Measurements from ENCODE around the gene CNTFR. TPM values are rescaled to one million over a fixed set of nuclear protein-coding genes. Genes with fewer than 3 reads are reported as not detected.

Gene CNTFR
- polyA plus RNA-seq, 1 donor (not counting 4 experiments of a cell fraction or from before 2014, with no cell fraction given), result 0.42 TPM

GRCh38 chr9:34610434-34611206, 21.1 kb upstream of the CNTFR start:
- TF ChIP-seq CTCF (optimal IDR thresholded peaks at IDR 0.05 in 1 of 3, IDR thresholded peaks at IDR 0.05 in 1 of 3, conservative IDR thresholded peaks at IDR 0.05 in 1 of 3; ENCODE audit: extremely low read depth in 1 of 3, insufficient read depth in 2 of 3, low read length in 3 of 3) (no peak), EZH2 (IDR thresholded peaks at IDR 0.05; ENCODE audit: low read length) (no peak)
- H3K9me1 ChIP-seq (ENCODE audit: control insufficient read depth, extremely low read depth, insufficient read depth, low read length), result peaks cover 3% of the 10 kb centered on the region
- H3K4me3 ChIP-seq (ENCODE audit: control insufficient read depth in 2 of 3, extremely low read depth in 1 of 3, insufficient read depth in 2 of 3, low read depth in 1 of 3, low read length in 3 of 3), result peak overlapping the region; percentile 73 to 90 (median 82)
- peaks cover 13% of the 10 kb centered on the region for H3K79me2 ChIP-seq (ENCODE audit: control insufficient read depth, insufficient read depth, low read length)
- FAIRE-seq (no peak), DNase-seq (ENCODE audit: low read depth, low spot score) (no peak)
- H3K27me3 ChIP-seq (ENCODE audit: control insufficient read depth, extremely low read depth, insufficient read depth, low read length), result no peaks in the 10 kb centered on the region
- H3K9ac ChIP-seq (ENCODE audit: control insufficient read depth, extremely low read depth, insufficient read depth, low read length), result peak overlapping the region; percentile 96
- H3K9me3 ChIP-seq (ENCODE audit: control insufficient read depth, low read depth, low read length), result no peaks in the 10 kb centered on the region
- H3K36me3 ChIP-seq (ENCODE audit: control insufficient read depth in 2 of 2, extremely low read depth in 1 of 2, insufficient read depth in 2 of 2, low read length in 2 of 2), result peaks cover 7 to 8% of the 10 kb centered on the region in 2 experiments
- no peak overlapping the region for H2AFZ ChIP-seq (ENCODE audit: control insufficient read depth, low read length)
- peak overlapping the region; percentile 97 for H3K4me2 ChIP-seq (ENCODE audit: control insufficient read depth, extremely low read depth, insufficient read depth, low read depth, low read length)
- H3K4me1 ChIP-seq (ENCODE audit: control insufficient read depth, extremely low read depth, insufficient read depth, low read length), result peaks cover 20% of the 10 kb centered on the region
- dilution Hi-C loops (cut with MboI; ENCODE audit: extremely low pct_ligation_motif_present, low sequenced_read_pairs), result no loop called here
- H4K20me1 ChIP-seq (ENCODE audit: control insufficient read depth, extremely low read depth, insufficient read depth, low read length), result no peaks in the 10 kb centered on the region
- H3K27ac ChIP-seq (ENCODE audit: control insufficient read depth, insufficient read depth, low read length), result no peak overlapping the region

- FAIRE-seq (no peak), DNase-seq (ENCODE audit: low read depth, low spot score) (no peak)
- no peak for TF ChIP-seq EZH2 (IDR thresholded peaks at IDR 0.05; ENCODE audit: low read length)
- TF ChIP-seq CTCF (optimal IDR thresholded peaks at IDR 0.05 in 1 of 3, IDR thresholded peaks at IDR 0.05 in 1 of 3, conservative IDR thresholded peaks at IDR 0.05 in 1 of 3; ENCODE audit: extremely low read depth in 1 of 3, insufficient read depth in 2 of 3, low read length in 3 of 3), result no peak
- peaks cover 13% of the 10 kb centered on the region for H3K79me2 ChIP-seq (ENCODE audit: control insufficient read depth, insufficient read depth, low read length)
- no peaks in the 10 kb centered on the region for H3K9me1 ChIP-seq (ENCODE audit: control insufficient read depth, extremely low read depth, insufficient read depth, low read length)
- dilution Hi-C loops (cut with MboI; ENCODE audit: extremely low pct_ligation_motif_present, low sequenced_read_pairs), result no loop called here
- H2AFZ ChIP-seq (ENCODE audit: control insufficient read depth, low read length), result no peak overlapping the region
- H3K27me3 ChIP-seq (ENCODE audit: control insufficient read depth, extremely low read depth, insufficient read depth, low read length), result no peaks in the 10 kb centered on the region
- H3K9me3 ChIP-seq (ENCODE audit: control insufficient read depth, low read depth, low read length), result no peaks in the 10 kb centered on the region
- H3K36me3 ChIP-seq (ENCODE audit: control insufficient read depth in 2 of 2, extremely low read depth in 1 of 2, insufficient read depth in 2 of 2, low read length in 2 of 2), result peaks cover 1 to 3% of the 10 kb centered on the region in 2 experiments
- H3K27ac ChIP-seq (ENCODE audit: control insufficient read depth, insufficient read depth, low read length), result no peak overlapping the region
- H3K4me1 ChIP-seq (ENCODE audit: control insufficient read depth, extremely low read depth, insufficient read depth, low read length), result peaks cover 13% of the 10 kb centered on the region
- H4K20me1 ChIP-seq (ENCODE audit: control insufficient read depth, extremely low read depth, insufficient read depth, low read length), result no peaks in the 10 kb centered on the region
- H3K9ac ChIP-seq (ENCODE audit: control insufficient read depth, extremely low read depth, insufficient read depth, low read length), result no peak overlapping the region
- H3K4me3 ChIP-seq (ENCODE audit: control insufficient read depth in 2 of 3, extremely low read depth in 1 of 3, insufficient read depth in 2 of 3, low read depth in 1 of 3, low read length in 3 of 3), result no peak overlapping the region
- H3K4me2 ChIP-seq (ENCODE audit: control insufficient read depth, extremely low read depth, insufficient read depth, low read depth, low read length), result no peak overlapping the region
These were observed 17.8 kb upstream of the CNTFR start for GRCh38 chr9:34607331-34607730.
